Activated CD8-positive, alpha-beta memory T cell treated with anti-CD3 and anti-CD28 coated beads, Interleukin-2, amount 50 U/mL, for 1 hour (primary cell): Measurements from ENCODE around the gene IRF8.
"Not testable (repeated sequence)": the region's sequence is repeated elsewhere in the genome, so short reads cannot be mapped to it uniquely, and the experiment has no call there.

Experiments used
- DNase-seq: peaks from one replicate; pipeline ENCODE4 v3.0.0-alpha.2; 2020; ENCODE audit errors: extremely low read depth

IRF8 gene, protein sequence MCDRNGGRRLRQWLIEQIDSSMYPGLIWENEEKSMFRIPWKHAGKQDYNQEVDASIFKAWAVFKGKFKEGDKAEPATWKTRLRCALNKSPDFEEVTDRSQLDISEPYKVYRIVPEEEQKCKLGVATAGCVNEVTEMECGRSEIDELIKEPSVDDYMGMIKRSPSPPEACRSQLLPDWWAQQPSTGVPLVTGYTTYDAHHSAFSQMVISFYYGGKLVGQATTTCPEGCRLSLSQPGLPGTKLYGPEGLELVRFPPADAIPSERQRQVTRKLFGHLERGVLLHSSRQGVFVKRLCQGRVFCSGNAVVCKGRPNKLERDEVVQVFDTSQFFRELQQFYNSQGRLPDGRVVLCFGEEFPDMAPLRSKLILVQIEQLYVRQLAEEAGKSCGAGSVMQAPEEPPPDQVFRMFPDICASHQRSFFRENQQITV

DNA sequence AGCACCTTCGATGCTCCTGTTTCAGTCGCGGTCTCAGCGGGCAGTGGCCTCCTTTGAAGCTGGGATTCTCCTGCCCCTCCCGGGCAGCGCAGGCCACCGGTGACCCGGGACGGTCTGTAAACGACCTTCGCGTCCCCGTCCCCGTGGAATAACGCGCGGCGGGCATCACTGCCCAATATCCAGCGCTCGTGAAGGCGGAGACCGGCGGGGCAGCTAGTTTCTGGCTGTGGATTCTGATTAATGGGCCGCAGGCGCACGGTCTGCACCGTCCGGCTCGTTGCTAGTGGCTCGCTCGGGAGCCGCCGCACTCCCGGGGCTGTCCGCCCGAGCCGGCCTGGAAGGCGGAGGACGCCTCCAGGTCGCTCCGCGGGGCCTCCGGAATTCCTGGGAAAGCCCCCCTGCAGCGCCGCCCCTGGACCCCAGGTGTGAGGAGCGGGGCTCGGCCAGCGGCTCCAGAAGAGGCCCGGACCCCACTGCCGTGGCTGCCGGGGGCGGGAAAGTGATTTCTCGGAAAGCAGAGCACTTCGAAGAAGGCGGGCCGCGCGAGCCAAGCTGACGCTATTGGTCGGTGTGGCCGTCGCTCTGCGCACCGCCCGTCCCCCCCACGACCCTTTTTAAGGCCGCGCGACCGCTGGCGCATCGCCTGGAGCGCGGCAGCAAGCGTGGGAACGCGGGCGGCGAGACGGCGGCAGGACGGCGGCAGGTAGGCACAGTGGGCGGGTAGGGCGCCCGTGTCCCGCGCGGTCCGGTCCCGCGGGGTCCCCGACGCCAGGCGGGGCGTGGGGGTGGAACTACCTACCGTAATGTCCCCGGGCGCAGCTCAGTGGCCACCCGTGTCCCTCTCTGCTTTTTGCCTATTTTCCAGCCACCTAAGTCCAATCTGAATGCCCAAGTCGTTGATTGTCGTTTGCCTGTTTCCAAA, at the start of gene IRF8:
TSS of gene IRF8 (plus strand) at position 642 of the 922 bp plus-strand sequence. CDS start 3,854 bp downstream, outside the sequence.
- DNase-seq = peak; percentile 26

DNA sequence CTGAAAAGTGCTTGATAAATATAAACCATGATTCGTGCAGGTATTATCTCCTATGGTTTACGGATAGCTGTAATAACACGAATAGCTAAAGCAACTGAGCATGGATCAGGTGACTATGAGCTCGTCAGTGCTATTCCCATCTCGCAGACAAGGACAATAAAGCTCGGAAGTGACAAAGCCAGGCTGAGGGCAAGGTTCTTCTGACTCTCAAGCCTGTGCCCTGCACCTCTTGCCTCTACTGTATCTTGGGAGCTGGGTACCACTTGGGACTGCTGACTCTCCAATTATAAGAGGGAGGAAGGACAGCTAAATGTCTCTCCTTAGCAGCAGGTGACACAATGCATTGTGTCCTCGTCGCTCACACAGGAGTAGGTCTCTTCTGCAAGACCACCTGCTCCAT, 49.6 kb upstream of the IRF8 start:
- no peak for DNase-seq

DNA sequence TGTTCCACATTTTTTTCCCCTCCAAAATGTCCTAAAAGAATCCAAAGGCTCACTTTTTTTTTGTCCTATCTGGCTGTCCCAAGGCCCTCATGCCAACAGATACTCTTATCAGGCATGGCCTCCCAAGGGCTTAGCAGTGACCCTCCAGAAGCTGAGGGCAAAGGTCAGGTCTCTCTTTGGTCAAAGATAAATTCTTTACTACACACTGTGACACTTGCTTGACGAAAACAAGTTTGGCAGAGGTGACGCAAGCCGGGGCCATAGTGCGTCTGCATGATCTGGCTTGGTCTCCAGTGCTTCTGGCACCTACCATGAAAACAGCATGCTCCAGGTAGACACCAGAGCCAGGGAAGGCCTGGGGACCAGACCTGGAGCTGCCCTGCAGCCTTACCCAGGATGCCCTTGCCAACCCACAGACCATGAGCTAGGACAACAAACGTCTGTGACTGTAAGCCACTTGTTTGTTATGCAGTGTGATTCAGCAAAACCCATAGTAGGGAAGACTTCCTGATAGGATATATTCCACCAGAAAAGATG, 48.5 kb upstream of the IRF8 start:
- DNase-seq = no peak

DNA sequence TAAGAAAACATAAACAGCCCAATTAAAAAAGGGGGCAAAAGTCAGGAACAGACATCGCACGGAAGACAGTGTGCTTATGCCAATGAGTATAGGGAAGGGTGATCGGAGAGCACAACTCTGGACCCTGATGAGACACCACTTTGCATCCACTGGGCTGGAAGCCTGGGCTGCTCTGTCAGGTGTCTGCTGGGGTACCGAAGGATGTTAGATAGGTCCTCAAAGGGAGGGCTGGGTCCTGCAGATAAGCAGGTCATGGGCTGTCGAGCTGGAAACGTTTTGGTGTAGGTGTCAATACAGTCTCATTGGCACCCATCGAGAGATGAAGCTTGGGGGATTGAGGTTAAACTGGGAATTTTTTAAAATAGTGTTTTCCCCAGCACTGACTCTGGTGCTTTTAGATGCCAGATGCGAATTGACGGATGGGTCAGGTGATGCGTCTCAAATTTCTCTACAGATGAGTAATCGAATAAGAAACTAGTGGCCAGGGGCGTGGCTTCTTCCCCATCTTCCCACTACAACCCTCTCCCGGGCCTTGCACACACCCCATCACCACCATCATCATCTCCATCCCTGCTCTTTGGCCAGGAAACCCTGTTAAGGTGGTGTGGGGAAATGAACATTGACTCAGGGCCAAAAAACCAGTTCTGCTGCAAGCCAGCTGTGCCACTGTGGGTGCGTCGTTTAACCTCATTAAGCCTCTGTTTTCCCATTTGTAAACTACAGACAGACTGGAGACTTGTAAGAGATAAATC, 47.8 kb upstream of the IRF8 start:
- DNase-seq = no peak

DNA sequence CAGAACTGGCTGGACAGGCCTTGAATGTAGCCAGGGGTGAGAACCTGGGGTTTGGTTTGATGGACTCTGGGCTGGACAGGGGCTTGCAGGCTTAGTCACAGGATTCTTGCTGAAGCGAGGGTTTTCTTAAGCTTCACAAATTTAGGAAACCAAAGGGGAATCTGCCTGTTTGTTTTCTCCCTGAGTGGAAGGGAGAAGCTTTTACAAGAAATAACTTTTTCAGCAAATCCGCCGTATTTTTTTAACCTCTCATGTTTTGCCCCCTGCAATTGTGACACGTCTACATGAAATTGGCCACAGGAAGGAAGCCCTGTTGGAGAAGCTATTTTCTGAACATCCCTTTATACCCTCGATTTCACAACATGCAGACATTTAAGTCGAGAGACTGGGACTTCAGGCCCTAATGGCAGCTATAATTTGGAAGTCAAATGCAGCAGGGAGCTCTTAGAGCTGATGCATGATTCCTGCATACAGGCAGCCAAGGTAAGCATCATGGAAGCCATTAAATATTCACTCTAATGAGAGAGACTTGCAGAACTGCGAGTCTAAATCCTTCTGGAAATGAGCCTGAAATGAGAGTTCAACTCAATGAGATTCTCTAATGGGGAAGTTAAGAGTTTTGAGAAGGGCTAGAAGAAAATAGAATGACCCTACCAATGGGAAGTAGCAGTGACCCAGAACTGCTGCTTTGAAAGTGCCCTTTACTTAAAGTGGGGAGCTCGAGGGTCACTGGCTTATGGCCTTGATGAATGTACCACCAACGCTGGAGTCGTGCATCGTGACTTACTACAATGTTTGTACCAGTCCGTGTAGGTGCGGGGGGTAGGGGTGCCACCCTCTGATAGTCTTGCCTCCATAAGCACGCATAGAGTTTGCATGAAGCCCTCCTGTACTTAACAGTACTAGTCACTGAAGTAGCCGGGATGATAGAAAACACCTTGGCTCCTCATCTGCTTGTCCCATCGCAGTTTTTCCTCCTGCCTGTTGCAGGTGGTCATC, 45.1 kb upstream of the IRF8 start:
- DNase-seq = no peak

DNA sequence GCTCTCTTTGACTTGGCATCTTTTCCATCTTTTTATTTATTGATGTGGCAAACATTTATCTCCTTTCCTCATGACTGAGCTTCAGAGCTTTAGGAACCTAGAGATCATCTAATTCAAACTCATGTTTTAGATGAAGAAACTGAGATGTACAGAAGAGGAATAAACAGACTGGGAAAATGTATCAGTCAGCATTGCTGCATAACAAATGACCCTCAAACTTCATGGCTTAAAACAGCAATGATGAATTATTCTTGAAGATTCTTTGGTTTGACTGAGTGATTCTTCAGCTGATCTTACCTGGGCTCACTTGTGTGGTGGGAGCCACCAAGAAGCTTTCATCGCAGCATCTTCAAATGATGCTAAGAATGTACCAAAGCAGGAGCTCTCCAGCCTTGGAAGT, 44.0 kb upstream of the IRF8 start:
- no peak for DNase-seq

DNA sequence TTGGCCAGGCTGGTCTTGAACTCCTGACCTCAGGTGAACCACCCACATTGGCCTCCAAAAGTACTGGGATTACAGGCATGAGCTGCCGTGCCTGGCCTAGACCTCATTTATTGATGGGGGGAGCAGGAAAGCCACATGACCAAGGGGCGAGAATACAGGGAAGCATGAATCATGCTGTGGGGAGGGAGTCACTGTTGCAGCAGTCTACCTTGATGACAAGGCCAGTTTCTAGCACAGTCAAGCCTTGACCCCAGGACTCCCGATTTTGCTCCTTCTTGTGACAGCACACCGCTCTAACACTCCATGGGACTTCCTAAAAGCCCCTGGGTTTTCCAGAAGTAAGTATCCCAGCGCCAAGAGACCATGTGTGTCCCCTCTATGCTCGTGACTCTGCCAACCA, 42.9 kb upstream of the IRF8 start:
- no peak for DNase-seq

DNA sequence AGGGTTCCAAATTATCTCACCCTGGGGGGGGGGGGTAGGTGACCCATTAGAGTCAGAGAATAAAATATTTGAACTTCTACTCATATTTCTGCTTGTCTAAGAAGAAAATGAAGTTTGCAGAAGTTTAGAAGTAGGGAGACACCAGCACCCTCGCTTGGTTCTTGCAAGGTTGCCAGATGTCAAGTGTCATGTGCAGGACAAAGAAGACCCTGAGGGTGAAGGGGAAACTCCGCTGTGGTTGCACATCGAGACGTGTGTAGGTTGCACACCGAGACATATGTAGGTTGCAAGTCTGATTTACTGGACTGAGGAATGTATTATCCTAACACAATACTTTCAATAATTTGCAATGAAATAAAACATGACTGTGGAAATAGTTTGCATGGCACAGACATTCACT, 42.4 kb upstream of the IRF8 start:
- no peak for DNase-seq

DNA sequence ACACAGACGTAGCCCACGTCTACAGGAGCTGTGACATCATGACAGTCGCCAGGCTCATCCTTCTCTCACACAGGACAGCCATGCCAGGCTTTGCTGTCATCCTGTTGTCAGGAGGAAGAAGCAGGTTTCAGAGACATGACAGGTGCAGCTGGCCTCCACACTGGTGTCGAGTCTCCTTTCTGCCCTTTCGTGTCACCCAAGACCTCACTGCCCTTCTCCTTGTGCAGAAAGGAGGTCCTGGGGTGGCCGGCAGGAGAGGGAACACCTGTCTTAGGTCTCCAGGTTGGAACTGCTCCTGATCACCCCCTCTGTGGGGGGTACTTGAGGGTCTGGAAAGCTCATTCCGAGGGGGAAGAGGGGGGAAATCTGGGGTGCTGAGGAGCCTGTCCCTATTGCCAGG, 41.6 kb upstream of the IRF8 start:
- DNase-seq = no peak

DNA sequence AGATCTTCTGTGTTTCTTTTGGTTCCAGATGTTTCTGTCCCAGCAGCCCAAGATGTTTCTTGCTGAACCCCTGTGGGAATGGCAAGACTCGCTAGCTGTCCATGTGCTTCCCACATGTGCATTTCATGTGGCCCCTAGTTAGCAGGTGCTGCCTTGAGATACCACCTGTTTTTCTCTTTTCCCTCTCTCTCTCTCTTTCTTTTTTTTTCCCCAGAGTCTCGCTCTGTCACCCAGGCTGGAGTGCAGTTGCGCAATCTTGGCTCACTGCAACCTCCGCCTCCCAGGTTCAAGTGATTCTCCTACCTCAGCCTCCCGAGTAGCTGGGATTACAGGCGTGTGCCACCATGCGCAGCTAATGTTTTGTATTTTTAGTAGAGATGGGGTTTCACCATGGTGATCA, 40.4 kb upstream of the IRF8 start:
- not testable (repeated sequence) for DNase-seq

DNA sequence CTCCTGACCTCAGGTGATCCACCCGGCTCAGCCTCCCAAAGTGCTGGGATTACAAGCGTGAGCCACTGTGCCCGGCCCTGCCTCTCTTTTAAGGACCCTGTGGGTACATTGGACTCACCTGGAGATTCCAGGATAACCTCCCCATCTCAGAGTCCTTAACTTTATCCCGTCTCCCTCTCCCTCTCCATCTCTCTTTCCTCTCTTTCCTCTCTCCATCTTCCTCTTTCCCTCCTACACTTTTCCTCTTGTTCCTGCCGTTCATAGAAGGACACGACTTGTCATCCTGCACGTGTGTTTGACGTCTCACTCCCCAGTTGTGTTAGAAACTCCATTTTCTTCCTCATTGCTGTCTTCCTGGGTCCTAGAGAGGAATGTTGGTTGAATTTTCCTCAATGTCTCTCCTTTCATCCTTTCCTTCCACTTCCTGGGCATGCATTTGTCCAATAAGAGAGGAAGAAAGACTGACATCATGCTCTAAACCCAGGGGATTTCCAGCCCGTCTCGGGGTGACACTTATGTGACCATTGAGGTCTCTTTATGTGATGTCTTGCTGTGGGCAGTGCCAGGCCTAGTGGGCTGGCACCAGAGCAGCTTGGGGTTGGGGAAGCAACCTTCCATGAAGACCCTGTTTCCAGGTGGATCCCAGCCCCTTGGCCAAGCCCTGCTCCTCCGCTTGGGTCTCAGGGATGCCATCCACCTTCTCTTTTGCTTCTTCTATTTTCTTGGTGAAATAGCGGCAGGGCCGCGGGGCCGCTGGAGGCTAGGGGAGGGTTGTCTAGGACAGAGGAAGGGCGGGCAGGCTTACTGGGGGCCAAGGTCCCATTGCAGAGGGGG, 39.8 kb upstream of the IRF8 start:
- no peak for DNase-seq

DNA sequence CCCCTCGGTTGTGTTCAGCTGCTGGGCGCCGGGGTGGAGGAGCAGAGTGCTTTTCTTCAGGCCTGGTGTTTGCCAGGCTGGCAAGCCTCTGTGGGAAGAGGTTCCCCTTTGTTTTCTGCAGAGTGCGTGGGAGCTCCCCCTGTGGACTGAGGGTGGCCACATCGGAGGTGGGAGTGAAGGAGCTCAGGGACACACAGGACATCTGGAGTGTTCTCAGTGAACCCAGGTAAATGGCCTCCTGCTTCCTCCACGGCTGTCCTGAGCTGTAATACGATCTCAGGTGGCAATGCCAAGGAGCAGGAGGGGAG, 39.2 kb upstream of the IRF8 start:
- no peak for DNase-seq

DNA sequence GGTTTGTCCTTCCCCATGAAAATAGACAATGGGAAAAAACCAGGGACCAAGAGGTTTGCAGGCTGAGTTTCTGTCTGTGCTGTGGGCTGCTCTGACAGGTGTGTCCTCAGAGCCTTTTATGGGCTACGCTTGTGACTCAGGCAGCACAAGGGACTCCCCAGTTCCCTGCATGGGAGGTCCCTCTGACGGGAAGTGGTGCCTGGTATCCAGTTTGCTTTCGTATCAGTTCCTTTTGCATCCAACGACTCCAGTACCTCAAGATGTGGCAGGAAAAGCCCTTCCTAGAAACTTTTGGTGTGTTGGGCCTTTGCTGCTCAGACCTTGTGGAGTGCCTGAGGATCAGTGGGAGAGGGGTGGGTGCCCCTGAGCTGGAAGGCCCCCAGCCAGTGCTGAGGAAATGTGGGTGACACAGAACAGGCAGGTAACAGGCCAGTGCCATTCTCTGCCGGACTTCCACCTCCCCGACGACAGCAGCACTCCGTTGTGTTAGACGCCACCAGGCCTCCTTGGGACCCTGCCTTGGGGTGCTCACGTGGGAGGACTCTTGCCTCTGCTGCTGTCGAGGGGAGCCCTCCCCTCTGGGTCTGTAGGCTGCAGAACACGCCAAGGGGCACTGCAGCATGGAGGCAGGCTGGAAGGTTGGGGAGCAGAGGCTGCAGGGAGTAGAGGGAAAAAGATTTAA, 38.4 kb upstream of the IRF8 start:
- no peak for DNase-seq

DNA sequence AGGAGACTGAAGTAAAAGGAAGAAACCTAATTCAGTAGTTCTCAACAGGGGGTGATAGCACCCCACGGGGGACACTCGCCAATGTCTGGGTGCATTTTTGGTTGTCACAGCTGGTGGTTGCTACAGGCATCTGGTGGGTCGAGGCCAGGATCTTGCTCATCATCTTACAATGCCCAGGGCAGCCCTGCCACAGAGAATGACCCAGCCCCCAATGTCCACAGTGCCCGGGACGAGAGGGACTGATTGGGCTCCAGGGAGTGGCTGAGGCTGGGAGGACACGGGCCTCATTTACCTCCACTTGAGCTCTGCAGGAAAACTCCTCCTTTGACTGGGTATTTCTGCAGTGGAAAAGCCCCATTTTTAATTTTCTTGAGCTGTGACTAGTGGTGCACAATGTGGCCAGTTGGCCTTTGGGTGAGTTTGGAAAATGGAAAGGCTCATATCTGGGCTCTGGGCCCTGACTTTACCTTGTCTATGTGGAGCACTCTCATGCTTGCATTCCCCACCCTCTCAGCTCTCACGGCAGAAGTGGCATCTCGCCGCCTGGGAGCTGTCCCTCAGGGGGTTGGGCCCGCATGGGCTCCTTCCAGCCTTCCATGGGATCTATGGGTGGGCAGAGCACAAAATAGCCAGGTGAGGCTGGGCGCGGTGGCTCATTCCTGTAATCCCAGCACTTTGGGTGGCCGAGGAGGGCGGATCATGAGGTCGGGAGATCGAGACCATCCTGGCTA, 37.7 kb upstream of the IRF8 start:
- DNase-seq = no peak

DNA sequence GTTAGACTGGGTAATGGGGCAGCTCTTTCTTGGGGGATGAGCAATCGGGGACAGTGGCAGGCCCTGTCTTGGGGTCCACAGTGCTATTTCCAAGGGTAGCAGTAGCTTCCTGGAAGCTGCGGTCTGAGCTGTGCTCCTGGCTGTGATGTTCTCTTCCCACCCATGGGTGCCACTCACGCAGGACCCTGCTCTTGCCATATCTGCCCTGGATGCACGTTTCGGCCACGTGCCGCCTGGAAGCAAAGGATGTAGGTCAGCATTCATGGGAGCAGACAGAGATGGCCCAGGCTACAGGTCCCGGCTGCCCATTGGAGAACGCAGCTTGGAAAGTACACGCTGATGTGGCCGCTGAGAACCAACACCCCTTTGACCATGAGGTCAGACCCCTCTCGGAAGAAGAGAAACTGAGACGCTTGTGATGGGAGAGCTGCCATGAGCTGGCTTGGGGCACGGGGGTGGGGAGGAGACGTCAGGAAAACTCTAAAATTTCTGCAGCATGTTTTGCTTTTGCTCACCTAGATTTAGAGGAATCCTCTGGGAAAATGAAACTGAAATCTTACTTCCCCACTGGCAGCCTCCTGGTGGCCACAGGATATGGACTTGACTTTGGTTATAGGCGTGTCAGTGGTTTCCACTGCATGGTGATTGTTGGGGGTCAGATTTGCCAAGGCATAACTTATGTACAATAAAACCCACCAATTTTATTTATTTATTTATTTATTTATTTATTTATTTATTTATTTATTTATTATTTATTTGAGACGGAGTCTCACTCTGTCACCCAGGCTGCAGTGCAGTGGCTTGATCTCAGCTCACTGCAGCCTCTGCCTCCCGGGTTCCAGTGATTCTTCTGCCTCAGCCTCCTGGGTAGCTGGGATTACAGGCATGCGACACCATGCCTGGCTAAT, 36.2 kb upstream of the IRF8 start:
- DNase-seq = no peak

DNA sequence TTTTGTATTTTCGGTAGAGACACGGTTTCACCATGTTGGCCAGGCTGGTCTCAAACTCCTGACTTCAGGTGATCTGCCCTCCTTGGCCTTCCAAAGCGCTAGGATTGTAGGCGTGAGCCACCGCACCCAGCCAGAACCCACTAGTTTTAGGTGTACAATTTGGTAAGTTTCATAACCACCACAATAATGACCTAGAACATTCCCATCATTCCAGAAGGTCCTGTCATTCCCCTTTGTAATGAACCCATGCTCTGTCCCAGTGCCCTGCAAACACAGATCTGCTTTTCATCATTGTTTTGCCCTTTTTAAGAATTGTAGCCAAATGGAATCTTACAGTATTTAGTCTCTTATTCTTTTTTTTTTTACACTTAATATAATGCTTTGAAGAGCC, 35.6 kb upstream of the IRF8 start:
- DNase-seq = no peak

DNA sequence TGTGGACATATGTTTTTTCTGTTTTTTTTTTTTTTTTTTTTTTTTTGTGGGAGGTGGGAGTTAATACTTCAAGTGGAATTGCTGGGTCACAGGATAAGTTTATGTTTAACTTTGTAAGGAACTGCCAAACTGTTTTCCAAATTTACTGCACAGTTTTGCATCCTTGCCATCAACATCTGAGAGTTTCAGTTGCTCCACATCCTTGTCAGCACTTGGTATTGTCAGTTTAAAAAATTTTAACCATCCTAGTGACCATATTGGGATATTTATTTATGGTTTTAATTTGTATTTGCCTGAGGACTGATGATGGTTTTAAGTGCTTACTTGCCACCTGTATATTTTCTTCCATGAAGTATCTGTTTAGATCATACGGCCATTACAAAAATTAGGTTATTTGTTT, 34.0 kb upstream of the IRF8 start:
- no peak for DNase-seq

DNA sequence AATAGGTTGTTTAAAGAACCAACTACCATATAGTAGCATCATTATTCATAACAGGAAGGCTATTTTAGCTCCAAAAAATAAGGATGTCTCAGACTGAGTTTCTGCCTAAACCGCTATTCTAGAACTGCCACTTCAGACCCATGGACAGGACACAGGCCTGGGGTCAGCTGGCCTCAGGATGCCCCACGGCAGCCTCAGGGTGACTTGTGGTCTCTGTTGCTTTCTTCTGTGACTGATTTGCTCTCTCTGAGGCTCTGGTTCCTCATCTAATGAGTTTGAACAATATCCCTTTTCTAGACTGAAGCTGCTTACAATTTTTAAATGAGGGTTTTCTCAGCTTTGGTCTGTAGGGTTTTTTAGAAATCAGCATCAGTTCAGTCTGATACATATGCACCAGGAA, 31.8 kb upstream of the IRF8 start:
- DNase-seq = no peak
